OCI-LY1 (cell line): ENCODE data around the gene GABRG3.
A peak's percentile ranks its signal among the peaks of the same experiment; 100 is the strongest.

ENCODE experiments used
- H2AFZ ChIP-seq: fragments of 200-600 bp; sonication (generic), shearing (Covaris generic); 2 replicates; pipeline ENCODE4 v1.6.0; 2014; ENCODE audit warnings: antibody characterized with exemption, mild to moderate bottlenecking, low read length
- H3F3A ChIP-seq: fragments of 200-600 bp; sonication (generic), shearing (Covaris generic); 2 replicates; pipeline ENCODE4 v1.6.0; 2014; ENCODE audit warnings: mild to moderate bottlenecking, antibody characterized with exemption, low read length, moderate library complexity; ENCODE audit not compliant: insufficient read depth
- H3K27ac ChIP-seq: fragments of 200-600 bp; sonication (generic); 2 replicates; pipeline ENCODE4 v1.5.1; 2014; ENCODE audit warnings: low read length, mixed run types, mild to moderate bottlenecking, low read depth; ENCODE audit not compliant: poor library complexity, severe bottlenecking
- H3K27me3 ChIP-seq: fragments of 200-600 bp; sonication (generic); 2 replicates; pipeline ENCODE4 v1.6.0; 2014; ENCODE audit warnings: antibody characterized with exemption, mild to moderate bottlenecking, low read length, moderate library complexity; ENCODE audit not compliant: insufficient read depth
- H3K36me3 ChIP-seq: fragments of 200-600 bp; sonication (generic); 2 replicates; pipeline ENCODE4 v1.6.1; 2014; ENCODE audit warnings: mild to moderate bottlenecking, antibody characterized with exemption, low read length, moderate library complexity, mixed read lengths; ENCODE audit not compliant: insufficient read depth
- H3K4me1 ChIP-seq: fragments of 200-600 bp; sonication (generic); 2 replicates; pipeline ENCODE4 v1.5.1; 2014; ENCODE audit warnings: mild to moderate bottlenecking, low read length, moderate library complexity; ENCODE audit not compliant: insufficient read depth, severe bottlenecking
- H3K4me2 ChIP-seq: fragments of 200-600 bp; sonication (generic), shearing (Covaris generic); 2 replicates; pipeline ENCODE4 v1.6.1; 2014; ENCODE audit warnings: low read length
- H3K4me3 ChIP-seq: fragments of 200-600 bp; sonication (generic); 2 replicates; pipeline ENCODE4 v1.5.1; 2014; ENCODE audit warnings: low read length, low read depth, mild to moderate bottlenecking, mixed read lengths; ENCODE audit not compliant: poor library complexity, severe bottlenecking
- H3K79me2 ChIP-seq: fragments of 200-600 bp; shearing (Covaris generic); 2 replicates; pipeline ENCODE4 v1.6.1; 2016; ENCODE audit warnings: mixed run types, low read length, mixed read lengths; ENCODE audit not compliant: insufficient read depth
- H3K9ac ChIP-seq: fragments of 200-600 bp; sonication (generic), shearing (Covaris generic); 2 replicates; pipeline ENCODE4 v1.6.1; 2014; ENCODE audit warnings: mild to moderate bottlenecking, low read length, mixed read lengths
- H3K9me2 ChIP-seq: fragments of 200-600 bp; sonication (generic), shearing (Covaris generic); 2 replicates; pipeline ENCODE4 v1.6.1; 2014; ENCODE audit warnings: low read depth, mild to moderate bottlenecking, low read length, mixed read lengths
- H3K9me3 ChIP-seq: fragments of 200-600 bp; shearing (Covaris generic); 2 replicates; pipeline ENCODE4 v1.6.1; 2014; ENCODE audit warnings: low read length, mixed read lengths
- H4K20me1 ChIP-seq: fragments of 200-600 bp; sonication (generic), shearing (Covaris generic); 2 replicates; pipeline ENCODE4 v1.6.0; 2016; ENCODE audit warnings: mild to moderate bottlenecking, low read length; ENCODE audit not compliant: insufficient read depth
- EZH2 ChIP-seq: fragments of 200-600 bp; sonication (generic), shearing (Covaris generic); IDR thresholded peaks from 2 replicates; pipeline ENCODE4 v1.8.0; 2017; ENCODE audit warnings: borderline replicate concordance, mixed run types, mild to moderate bottlenecking, antibody characterized with exemption, low read length, moderate library complexity, mixed read lengths
- TF ChIP-seq, protein P1 (sequence below): fragments of 200-600 bp; sonication (generic), shearing (Covaris generic); IDR thresholded peaks from 2 replicates; pipeline ENCODE4 v1.5.1; 2017; ENCODE audit warnings: mild to moderate bottlenecking, antibody characterized with exemption, low read length, moderate library complexity, mixed read lengths

The GABRG3 gene

DNA sequence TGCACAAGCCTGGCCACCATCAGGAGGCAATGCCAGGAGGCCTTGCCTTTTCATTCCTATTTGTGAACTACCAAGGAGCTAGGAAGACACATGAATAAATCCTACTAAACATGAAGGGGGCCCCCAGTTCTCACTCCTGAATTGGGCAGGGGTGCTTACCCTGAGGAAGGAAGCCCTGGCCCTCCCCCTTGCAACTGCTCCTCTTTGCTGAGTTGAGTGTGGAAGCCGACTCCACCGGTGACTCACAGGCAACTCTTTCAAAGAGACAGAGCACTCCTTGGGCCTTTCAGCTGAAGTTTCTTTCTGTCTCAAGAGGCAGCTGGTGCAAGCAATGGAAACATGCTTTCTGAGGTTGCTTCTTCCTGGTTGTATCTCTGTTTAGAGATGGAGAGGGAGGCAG lies 1.7 kb downstream of the GABRG3 start:
- no peaks in the 10 kb centered on the region for H3K27me3 ChIP-seq

DNA sequence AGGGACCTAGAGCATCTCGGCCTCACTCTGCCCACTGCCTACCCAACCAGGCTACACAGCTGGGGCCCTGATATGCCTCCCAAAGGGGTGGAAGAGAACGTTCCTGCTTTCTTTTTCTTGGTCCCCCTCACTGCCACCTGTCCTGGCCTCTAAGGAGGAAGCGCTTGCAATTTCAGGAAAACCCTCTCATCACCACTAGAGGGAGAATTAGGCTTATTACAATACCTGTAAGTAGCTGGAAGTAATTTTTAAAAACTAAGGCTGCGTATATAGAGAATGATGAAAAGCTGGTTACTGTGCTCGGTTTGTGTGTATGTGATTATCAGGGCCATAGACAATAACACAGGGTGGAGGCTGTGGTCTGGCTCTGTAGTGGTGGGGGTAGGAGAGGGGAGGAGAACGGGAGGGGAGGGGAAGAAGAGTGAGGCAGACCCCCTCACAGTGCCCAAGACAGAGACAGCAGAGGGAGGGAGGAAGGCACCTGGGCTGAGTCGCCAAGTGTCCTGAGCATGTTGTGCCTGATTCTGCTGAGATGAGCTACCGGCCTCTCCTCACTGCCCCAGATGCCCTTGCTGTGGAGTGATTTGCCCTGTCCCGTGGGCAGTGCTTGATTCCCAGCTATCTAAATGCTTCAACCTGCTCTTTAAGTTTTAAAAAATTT lies 3.3 kb downstream of the GABRG3 start:
- Histone ChIP-seq H3K4me2 (no peak overlapping the region), H3K4me1 (no peaks in the 10 kb centered on the region), H2AFZ (no peak overlapping the region), H3K36me3 (no peaks in the 10 kb centered on the region), H3K27me3 (no peaks in the 10 kb centered on the region), H3K27ac (no peak overlapping the region), H3F3A (no peaks in the 10 kb centered on the region), H3K4me3 (no peak overlapping the region), H4K20me1 (no peaks in the 10 kb centered on the region), H3K79me2 (no peaks in the 10 kb centered on the region), H3K9me2 (no peaks in the 10 kb centered on the region), H3K9ac (no peak overlapping the region), H3K9me3 (no peaks in the 10 kb centered on the region)
- TF ChIP-seq, protein P1, sequence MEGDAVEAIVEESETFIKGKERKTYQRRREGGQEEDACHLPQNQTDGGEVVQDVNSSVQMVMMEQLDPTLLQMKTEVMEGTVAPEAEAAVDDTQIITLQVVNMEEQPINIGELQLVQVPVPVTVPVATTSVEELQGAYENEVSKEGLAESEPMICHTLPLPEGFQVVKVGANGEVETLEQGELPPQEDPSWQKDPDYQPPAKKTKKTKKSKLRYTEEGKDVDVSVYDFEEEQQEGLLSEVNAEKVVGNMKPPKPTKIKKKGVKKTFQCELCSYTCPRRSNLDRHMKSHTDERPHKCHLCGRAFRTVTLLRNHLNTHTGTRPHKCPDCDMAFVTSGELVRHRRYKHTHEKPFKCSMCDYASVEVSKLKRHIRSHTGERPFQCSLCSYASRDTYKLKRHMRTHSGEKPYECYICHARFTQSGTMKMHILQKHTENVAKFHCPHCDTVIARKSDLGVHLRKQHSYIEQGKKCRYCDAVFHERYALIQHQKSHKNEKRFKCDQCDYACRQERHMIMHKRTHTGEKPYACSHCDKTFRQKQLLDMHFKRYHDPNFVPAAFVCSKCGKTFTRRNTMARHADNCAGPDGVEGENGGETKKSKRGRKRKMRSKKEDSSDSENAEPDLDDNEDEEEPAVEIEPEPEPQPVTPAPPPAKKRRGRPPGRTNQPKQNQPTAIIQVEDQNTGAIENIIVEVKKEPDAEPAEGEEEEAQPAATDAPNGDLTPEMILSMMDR = peak; percentile 62
- TF ChIP-seq EZH2 = no peak

More for the DNA sequence above, 1.7 kb downstream of the GABRG3 start:
- H3K79me2 ChIP-seq = no peaks in the 10 kb centered on the region
- no peaks in the 10 kb centered on the region for H3K36me3 ChIP-seq
- no peak overlapping the region for H2AFZ ChIP-seq
- H3K9ac ChIP-seq = no peak overlapping the region
- H3K4me3 ChIP-seq = no peak overlapping the region
- no peak for TF ChIP-seq EZH2
- TF ChIP-seq, protein P1 = no peak
- H3K9me2 ChIP-seq = no peaks in the 10 kb centered on the region
- no peaks in the 10 kb centered on the region for H4K20me1 ChIP-seq
- no peaks in the 10 kb centered on the region for H3F3A ChIP-seq
- no peak overlapping the region for H3K4me2 ChIP-seq
- no peaks in the 10 kb centered on the region for H3K9me3 ChIP-seq
- H3K27ac ChIP-seq = no peak overlapping the region
- no peaks in the 10 kb centered on the region for H3K4me1 ChIP-seq

DNA sequence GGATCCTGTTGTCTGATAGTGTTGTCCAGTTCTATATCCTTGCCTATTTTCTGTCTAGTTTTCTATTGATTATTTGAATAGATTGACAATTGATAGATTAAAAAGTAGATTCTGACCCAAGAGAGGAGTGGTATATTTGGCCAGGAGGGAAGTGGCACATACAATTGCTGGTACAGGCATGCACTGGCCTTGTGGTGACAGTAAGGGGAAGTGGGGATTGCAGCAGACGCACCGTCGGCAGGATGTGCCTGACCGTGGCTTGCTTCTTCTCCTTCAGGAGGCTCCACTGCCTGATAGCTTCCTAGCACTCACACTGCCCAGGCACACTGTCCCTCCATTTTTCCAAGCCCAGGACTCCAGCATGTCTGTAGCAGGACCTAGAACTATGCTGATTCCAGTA lies 10.5 kb downstream of the GABRG3 start:
- no peak overlapping the region for H3K9ac ChIP-seq
- no peaks in the 10 kb centered on the region for H3K4me1 ChIP-seq
- no peaks in the 10 kb centered on the region for H4K20me1 ChIP-seq
- H3K36me3 ChIP-seq = no peaks in the 10 kb centered on the region
- H3F3A ChIP-seq = no peaks in the 10 kb centered on the region
- H3K27me3 ChIP-seq = no peaks in the 10 kb centered on the region
- no peak overlapping the region for H3K4me3 ChIP-seq
- H3K9me2 ChIP-seq = no peaks in the 10 kb centered on the region
- H3K27ac ChIP-seq = no peak overlapping the region
- no peak overlapping the region for H2AFZ ChIP-seq
- H3K9me3 ChIP-seq = no peaks in the 10 kb centered on the region
- TF ChIP-seq, protein P1 = no peak
- no peak for TF ChIP-seq EZH2
- no peak overlapping the region for H3K4me2 ChIP-seq
- no peaks in the 10 kb centered on the region for H3K79me2 ChIP-seq
